Stimulated activated CD4-positive, alpha-beta T cell treated with anti-CD3 and anti-CD28 coated beads, Interleukin-15, amount 100 ng/mL, for 24 hours (primary cell): Measurements from ENCODE around the gene SLC24A3.
A peak's percentile ranks its signal among the peaks of the same experiment; 100 is the strongest.

Experiments
- DNase-seq: peaks from one replicate; pipeline ENCODE4 v3.0.0-alpha.2; 2020

The SLC24A3 gene

GRCh38 chr20:19212469-19212815, at the start of gene SLC24A3:
Gene SLC24A3 (plus strand): TSS chr20:19212642.
- DNase-seq, result no peak

- no peak for DNase-seq
These were observed 42.3 kb upstream of the SLC24A3 start for GRCh38 chr20:19170148-19170547.

- DNase-seq, result no peak
These were observed 39.8 kb upstream of the SLC24A3 start for GRCh38 chr20:19172637-19173036.

- no peak for DNase-seq
These were observed 35.9 kb upstream of the SLC24A3 start for GRCh38 chr20:19176470-19177052.

- DNase-seq, result no peak
These were observed 30.9 kb upstream of the SLC24A3 start for GRCh38 chr20:19181552-19181951.

- DNase-seq, result no peak
These were observed 27.4 kb upstream of the SLC24A3 start for GRCh38 chr20:19185083-19185482.

GRCh38 chr20:19193349-19193748, 19.1 kb upstream of the SLC24A3 start:
- no peak for DNase-seq

GRCh38 chr20:19205981-19206396, 6.5 kb upstream of the SLC24A3 start:
- DNase-seq, result peak; percentile 78

- DNase-seq, result no peak
These were observed 4.9 kb upstream of the SLC24A3 start for GRCh38 chr20:19207541-19207940.

- DNase-seq, result no peak
These were observed 1.9 kb upstream of the SLC24A3 start for GRCh38 chr20:19210391-19211155.

GRCh38 chr20:19211252-19211651, 1.2 kb upstream of the SLC24A3 start:
- DNase-seq, result no peak

GRCh38 chr20:19211661-19212468, 577 bp upstream of the SLC24A3 start:
- DNase-seq, result no peak

GRCh38 chr20:19212821-19213502, 520 bp downstream of the SLC24A3 start:
- DNase-seq, result peak; percentile 51

- DNase-seq, result no peak
These were observed 1.6 kb downstream of the SLC24A3 start for GRCh38 chr20:19213946-19214490.

- no peak for DNase-seq
These were observed 6.0 kb downstream of the SLC24A3 start for GRCh38 chr20:19218411-19218810.

GRCh38 chr20:19222520-19223040, 10.1 kb downstream of the SLC24A3 start:
- no peak for DNase-seq

GRCh38 chr20:19223640-19224039, 11.2 kb downstream of the SLC24A3 start:
- DNase-seq, result no peak

GRCh38 chr20:19231359-19232035, 19.1 kb downstream of the SLC24A3 start:
- DNase-seq, result no peak

- DNase-seq, result no peak
These were observed 20.8 kb downstream of the SLC24A3 start for GRCh38 chr20:19232997-19233794.

- DNase-seq, result no peak
These were observed 24.1 kb downstream of the SLC24A3 start for GRCh38 chr20:19236371-19237055.

- DNase-seq, result no peak
These were observed 29.0 kb downstream of the SLC24A3 start for GRCh38 chr20:19241440-19241839.
